HG02798 (cell line): ENCODE data around the gene ZBTB1.
A peak's percentile ranks its signal among the peaks of the same experiment; 100 is the strongest.
"Not testable (repeated sequence)": the region's sequence is repeated elsewhere in the genome, so short reads cannot be mapped to it uniquely, and the experiment has no call there.

Experiments used
- ATAC-seq: cut with Tn5 transposase; IDR thresholded peaks from one replicate; pipeline ENCODE4 v1.9.1; 2021; ENCODE audit warnings: mild to moderate bottlenecking; ENCODE audit not compliant: unreplicated experiment, poor library complexity

Gene ZBTB1

GRCh38 chr14:64522591-64523355 is 18.2 kb downstream of the ZBTB1 start:
- no peak for ATAC-seq

DNA sequence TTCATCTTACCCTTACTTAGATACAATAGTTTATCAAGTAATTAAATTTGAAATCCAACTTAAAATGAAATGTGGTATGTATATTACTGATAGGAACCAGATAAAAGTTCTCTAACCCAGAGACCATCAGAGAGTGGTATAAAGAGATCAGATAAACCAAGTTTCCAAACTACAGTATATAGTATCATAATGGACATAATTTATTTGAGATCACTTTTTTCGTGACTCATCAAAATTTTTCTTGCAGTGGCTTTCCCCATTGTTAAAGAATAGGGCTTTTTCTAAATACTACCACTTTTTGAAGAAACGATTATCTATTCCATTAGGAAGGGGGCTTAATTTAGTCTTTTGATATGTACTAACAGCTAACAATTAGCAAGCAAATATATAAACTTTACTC is 20.8 kb downstream of the ZBTB1 start:
- ATAC-seq, result no peak

DNA sequence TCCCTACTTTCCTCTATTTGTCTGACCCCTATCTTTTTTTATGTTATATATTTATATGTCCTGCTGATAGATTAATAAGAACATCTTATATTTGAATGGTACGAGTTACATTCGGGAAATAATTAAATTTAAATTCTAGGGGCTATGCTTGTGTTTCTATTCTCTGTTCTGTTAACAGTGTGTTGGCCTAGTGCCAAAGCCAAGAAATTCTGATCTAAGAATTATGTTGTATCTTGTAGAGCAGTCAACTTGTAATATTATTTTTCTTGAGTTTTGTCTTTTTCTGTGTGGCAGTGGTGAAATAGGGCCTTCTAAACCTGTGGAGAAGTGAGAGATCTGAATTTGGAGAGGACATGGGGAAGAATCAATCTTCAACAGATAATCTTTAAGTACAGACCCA is 27.0 kb downstream of the ZBTB1 start:
- no peak for ATAC-seq

DNA sequence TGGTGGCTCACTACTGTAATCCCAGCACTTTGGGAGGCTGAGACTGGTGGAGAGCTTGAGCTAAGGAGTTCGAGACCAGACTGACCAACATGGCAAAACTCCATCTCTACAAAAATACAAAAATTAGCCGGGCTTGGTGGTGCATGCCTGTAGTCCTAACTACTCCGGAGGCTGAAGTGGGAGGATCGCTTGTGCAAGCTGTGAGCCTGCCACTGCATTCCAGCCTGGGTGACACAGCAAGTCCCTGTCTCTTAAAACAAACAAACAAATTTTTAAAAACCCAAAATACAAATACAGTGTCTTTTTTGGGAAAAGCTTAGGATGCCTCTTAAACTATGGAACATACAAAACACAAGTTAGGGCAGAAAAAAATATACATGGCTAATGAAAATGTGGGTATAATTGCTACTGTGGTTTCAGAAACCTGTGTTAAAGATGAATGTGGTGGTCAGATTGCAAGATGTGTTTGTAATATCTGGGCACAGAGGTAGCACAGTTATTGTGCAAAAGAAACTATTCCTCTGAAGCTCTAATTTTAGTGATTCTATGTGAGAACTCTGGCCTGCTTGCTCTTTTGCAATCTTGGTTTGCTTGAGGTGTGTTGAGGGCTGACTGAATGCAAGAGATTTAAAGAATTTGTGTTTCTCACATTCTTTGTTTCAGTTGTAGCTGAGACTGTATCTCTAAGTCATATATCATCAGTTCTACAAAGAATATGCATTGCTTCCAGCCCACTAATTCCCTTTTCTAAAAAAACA is 32.1 kb downstream of the ZBTB1 start:
- no peak for ATAC-seq

- ATAC-seq, result peak; percentile 95
Observed at GRCh38 chr14:64540208-64541202, 35.9 kb downstream of the ZBTB1 start, which contains the start of gene HSPA2. TSS of gene HSPA2 (plus strand) at chr14:64540741. CDS start at chr14:64540850, 109 bp downstream.

- ATAC-seq, result no peak
Observed at GRCh38 chr14:64541261-64541971, 36.8 kb downstream of the ZBTB1 start.

- ATAC-seq, result no peak
Observed at GRCh38 chr14:64541972-64542835, 37.6 kb downstream of the ZBTB1 start.

GRCh38 chr14:64542836-64543201 is 38.2 kb downstream of the ZBTB1 start:
- ATAC-seq, result no peak

DNA sequence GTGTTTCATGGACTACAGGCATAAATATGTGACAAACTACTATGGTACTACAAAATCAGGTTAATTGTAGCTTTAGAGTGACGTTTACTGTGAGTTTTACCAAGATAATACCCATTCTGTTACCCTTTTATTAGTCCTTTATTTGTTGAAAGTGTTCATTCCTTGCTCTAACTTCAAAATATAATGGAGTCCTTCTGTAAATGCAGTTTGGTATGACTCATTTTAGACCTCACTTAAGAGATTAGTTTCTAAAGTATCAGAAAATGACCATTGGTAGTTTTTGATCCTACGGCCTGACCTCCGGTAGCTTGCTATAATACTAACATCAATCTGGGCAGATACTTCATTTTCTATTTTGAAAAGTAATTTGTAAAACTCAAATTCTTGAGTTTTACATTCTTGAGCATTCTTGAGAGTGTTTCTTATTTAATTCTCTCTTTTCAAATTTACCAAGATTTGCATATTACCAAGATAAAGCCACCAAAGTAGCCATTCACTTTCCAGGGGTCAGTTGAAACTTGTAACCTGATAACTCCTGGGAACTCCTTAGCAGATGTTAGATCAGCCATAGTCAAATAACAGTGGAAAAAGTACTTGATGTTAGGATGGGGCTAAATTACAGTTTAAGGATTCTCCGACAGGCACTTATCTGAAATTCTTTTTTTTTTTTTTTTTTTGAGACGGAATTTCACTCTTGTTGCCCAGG is 40.2 kb downstream of the ZBTB1 start:
- ATAC-seq, result no peak

DNA sequence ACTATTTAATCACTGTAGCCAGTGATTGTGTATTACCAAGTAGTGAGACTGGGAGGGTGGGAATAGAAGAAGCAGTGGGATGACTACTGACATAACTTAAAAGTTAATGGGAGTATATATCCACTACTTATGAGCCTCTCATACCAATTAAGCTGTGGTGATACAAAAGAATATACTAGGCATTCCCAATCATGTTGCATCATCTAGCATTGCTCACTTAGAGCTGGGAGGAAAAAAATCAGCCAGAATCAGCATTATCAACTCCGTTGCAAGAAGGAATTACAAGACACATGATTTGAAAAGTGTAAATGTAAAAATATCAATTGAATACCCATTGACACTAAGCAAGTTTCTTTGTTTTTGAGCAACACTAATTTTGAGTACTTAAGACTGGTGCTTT is 44.4 kb downstream of the ZBTB1 start:
- ATAC-seq, result no peak

GRCh38 chr14:64549791-64550620 is 45.4 kb downstream of the ZBTB1 start, which contains the start of gene PPP1R36:
TSS of gene PPP1R36 (plus strand) at chr14:64549961. CDS start at chr14:64549998, 37 bp downstream.
- no peak for ATAC-seq

GRCh38 chr14:64550621-64551333 is 46.2 kb downstream of the ZBTB1 start:
- ATAC-seq, result no peak

- ATAC-seq, result no peak
Observed at GRCh38 chr14:64554556-64554955, 50.0 kb downstream of the ZBTB1 start.

GRCh38 chr14:64556526-64556925 is 52.0 kb downstream of the ZBTB1 start:
- ATAC-seq, result no peak

GRCh38 chr14:64558216-64558615 is 53.6 kb downstream of the ZBTB1 start:
- ATAC-seq, result not testable (repeated sequence)

DNA sequence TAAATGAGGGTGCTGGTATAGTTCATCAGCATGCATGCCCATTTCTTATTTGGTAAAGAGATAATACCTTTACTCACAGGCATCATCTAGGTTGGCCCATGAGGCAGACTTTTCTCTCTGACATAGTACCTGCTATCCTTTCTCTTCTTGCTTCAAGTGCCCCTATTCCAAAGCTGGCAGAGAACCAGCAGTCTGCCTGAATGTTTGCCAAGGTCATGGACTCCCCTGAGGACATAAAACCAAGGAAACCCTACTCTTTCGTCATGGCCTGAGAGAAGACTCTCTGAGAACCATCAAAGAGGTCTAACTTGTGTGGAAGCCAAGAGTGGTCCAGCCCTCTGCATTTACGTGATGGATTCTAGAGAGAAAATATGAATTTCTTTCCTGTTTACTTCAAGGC is 57.1 kb downstream of the ZBTB1 start:
- ATAC-seq, result no peak

DNA sequence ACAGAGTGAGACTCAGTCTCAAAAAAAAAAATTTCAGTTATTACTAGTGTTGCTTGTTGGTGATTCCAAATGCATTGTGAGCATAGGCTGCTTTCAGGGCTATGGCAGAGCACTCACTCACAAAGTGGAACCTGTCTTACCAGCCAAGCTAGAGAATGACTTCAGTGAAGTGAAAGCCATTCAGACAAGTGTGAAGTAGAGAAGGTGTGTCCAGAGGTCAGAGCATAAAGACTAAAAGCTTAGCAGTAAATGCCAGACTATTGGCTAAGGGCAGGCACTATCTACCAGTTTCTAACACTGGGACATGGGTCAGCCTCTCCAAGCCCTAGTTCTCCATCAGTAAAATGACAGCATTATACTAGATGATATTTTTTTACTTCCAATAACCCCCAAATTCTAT is 57.9 kb downstream of the ZBTB1 start:
- ATAC-seq, result no peak
